COLO668 (cell line): Measurements from ENCODE around the gene CHURC1.

Experiments used
- DNase-seq: peaks from one replicate; lab custom pipeline; 2025; ENCODE audit not compliant: unreplicated experiment; lab: John Stamatoyannopoulos, UW

Gene CHURC1

DNA sequence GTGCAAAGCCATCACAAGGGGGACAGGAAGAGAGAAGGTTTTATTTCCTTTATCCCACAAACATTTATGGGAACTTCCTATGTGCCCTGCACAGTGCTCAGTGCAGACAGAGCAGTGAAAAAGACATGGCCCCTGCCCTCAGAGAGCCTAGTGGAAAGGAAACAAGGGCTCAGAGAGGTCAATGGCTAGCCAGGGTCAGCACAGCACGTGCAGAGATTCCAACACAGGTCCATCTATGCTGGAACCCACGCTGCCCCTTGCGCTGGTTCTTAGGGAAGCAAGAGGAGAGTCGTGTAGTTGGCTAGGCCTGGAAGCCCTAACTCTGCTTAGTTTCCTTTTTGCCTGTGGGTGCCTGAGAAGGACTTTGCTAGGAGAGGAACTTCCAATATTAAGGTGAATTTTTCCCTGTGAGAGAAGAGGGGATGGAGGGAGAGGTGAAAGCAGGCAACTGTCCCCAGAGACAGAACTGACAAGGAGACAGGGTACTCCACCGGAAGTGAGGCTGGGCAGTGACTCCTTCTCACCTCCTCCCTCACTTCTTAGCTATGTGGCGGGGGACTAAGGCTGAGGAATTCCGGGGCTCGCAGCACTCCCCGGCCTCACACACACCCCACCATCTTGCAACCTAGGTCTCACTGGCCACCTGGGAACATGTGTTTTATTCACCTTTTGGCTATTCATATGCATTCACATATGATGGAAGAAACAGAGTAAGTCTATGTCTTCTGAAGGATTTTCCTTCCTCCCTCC, 40.4 kb downstream of the CHURC1 start:
- no peak for DNase-seq

DNA sequence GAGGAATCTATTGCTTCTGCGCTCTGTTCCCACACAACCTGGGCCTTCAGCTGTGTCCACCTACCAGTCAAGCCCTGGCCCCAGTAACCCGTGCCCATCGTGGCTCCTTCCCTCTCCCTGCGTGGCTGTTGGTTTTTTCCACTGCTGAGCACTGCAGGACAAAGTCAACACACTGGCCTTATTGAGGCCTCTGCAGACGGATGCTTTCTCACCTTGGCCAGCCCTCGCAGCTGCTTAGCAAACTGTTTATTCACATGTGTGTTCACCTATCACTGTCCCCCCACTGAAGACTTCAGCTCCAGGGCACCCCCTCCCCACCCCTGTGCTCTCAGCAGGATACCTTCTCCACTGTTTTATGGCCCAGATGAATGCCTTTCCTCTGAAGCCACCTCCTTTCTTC, 41.0 kb downstream of the CHURC1 start:
- DNase-seq = peak; percentile 34

DNA sequence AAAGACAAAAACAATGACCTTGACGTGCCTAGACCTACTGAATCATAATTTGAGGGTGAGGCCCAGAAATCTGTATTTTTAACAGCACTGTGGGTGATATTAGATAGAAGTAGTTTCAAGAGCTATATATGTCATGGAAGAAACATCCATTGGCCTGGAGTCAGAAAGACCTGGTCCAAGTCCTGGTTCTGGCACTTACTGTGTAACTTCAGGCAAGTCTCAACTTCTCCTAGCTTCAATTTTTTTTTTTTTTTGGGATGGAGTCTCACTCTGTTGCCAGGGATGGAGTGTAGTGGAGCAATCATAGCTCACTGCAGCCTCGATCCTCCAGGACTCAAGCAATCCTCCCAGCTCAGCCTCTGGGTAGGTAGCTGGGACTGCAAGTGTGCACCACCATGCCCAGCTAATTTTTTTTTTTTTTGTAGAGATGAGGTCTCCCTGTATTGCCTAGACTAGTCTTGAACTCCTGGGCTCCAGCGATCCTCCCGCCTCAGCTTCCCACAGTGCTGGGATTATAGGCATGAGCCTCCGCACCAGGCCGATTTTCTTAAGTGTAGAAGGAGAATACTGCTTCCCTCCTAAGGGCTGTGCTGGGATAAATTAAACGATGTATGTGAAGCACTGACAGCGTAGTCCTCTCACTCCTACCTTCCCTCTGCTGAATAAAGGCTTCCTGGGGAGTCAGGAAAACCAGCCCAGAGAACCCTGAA, 42.6 kb downstream of the CHURC1 start:
- DNase-seq = no peak

DNA sequence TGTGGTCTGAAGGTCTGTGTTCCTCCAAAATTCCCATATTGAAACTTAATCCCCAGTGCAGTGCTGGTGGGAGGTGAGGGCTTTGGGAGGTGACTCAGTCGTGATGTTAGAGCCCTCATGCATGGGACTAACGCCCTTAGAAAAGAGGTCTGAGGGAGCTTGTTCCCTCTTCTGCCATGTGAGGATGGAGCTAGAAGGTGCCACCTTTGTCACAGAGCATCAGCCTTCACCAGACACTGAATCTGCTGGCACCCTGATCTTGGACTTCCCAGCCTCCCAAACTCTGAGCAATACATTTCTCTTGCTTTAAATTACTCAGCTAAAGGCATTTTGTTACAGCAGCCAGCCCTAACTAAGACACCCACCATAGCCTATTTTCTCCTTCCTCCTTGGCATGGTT, 43.9 kb downstream of the CHURC1 start:
- no peak for DNase-seq

DNA sequence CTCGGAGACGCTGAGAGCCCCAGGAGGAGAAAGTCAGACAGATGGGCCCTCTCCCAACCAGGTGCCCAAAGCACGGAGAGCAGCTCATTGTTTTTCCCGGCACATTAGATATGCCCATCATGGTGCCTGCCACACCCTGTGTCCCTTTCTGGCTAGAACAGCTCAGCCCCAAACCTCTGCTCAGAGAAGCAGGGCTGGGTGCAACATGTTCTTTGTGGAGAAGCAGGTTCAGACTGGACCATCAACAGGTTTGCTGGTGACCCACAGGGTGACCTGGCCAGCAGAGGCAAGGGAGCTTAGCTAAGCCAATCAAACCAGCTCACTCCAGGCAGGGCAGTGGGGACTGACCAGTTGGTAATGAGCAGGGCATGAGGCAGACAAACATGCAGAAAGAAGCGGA, 44.5 kb downstream of the CHURC1 start:
- no peak for DNase-seq

DNA sequence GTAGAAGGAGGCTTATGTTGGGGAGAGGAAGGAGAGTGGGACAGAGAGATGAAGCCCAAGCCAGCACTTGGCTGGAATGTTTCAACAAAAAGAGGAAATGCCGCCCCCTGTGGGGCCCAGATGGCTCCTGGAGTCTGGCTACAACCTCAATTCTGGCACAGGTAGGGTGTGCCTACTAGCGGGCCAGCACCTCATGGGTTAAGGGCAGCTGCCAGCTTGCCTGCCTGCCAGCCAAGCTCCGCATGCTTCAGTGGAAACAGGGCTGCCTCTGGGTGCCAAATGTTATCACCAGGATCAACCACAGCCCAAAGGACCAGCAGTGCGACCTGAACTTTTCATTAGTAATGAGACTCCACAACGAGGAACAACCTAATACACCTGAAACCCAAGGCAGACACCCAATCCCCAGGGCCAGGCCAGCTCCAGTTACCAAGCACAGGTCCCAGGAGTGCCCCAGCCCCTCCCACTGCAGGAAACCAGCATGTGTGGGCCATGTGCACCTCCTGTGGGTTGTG, 46.6 kb downstream of the CHURC1 start:
- DNase-seq = peak; percentile 58

DNA sequence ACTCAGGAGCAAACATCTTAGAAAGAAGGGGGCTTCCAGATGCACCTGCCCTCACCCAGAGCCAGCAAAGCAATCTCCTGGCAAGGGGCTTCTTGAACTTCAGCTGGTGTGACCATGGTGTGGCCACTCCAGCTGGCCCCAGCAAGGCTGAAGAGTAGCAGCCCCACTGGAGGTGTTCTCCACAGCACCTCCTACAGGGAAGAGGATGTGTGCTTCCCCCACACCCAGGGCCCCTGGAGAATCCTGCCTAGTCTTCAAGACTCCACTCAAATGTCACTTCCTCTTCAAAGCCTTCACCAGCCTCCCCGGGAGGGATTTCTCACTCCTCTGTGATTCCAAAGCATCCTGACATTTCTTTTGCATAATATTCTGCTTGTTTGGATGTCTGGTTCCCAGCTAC, 49.4 kb downstream of the CHURC1 start:
- no peak for DNase-seq

DNA sequence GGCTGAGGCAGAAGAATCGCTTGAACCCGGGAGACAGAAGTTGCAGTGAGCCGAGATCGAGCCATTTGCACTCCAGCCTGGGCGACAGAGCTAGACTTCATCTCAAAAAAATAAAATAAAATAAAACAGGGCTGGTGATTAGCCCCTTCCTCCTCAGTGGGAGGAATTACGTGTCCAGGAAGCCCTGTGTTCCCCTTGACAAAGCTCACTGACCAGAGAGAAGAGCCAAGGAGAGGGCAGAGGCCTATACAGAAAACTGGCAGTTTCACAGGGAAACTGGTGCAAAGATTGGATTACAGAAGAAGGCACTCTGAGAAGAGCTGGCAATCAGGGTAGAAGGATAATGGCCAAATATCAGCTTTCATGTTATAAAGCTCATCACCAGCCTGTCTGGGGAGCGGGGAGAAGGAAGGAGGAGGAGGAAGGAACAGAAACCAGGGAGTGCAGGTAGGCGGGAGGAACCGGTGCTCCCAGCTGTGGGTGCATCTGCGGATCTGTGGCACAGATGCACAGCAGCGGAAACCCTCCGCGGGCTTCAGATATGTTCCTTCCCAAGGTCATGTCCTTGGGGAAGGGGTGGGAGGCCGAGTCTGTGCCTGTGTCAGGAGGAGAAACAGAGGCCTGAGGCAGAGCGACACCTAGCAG, 51.2 kb downstream of the CHURC1 start:
- DNase-seq = no peak

DNA sequence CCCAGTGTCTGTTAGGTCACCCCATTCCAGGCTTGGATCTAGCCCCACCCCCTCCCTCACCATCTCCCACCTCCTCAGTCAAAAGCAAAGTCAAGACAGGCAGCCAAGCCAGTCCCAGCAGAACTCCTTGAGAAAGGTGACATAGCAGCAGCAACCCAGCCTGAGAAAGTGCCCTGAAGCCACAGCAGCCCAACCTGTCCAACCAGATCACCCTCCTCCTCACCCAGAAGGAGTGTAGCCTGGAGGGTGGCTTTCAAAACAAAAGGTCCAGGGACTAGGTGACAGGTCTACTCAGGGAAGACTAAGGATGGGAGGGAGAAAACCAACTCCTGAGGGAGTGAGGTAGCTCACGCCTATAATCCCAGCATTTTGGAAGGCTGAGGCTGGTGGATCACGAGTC, 52.7 kb downstream of the CHURC1 start:
- DNase-seq = no peak

DNA sequence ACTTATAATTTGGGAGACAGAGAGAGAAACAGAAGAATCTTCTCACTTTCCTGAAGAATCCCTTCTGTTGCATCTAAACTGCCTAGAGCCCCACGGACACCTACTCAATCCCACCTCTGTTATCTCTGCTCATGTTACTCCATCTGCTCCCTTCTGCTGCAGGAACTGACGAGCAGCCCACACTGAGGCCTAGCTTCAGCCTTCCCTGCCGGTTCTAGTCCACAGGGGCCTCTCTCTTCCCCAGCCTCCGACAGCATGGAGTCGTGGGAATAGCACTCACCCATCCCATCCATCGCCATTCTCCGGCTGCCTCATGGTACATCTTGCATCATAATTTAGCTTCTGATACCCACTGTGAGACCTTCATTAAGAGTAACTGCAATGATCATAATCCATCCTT, 53.9 kb downstream of the CHURC1 start:
- no peak for DNase-seq

DNA sequence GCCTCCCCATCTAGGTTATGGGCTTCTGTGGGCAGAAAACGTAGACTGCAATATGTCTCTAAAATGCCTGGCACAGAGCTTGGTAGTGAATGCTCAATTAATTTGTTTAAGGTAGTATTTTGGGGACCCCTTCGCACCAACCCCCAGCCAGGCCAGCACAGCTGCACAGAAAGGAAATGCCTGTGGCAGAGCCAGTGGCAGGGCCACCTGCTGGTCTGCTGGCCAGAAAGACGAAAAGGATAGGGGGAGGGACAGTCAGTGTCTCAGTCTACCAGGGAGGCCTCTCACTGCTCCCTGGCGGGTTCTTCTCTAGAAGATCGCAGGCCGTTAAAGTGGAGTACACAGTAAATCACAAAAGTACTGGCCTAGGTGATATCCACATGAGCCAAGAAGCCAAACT, 54.4 kb downstream of the CHURC1 start:
- DNase-seq = peak; percentile 21

DNA sequence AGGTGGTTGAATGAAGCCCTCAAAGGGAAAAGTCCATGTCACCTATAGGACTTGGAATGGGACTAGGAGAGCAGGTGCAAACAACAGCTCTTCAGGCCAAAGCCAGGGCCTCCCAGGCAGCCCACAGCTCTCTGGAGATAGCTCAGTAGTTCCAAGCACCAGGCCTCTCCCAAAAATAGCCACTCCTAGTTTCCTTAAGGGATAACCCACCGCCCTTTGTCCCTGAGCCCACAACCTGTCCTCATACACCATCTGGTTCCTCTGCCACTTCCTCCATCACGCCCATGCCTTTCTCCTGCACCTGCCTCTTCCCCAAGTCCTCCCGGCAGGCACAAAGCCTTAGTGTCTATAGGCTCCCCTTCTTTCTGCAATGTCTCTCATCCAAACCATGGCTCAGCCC, 55.8 kb downstream of the CHURC1 start:
- peak; percentile 38 for DNase-seq

DNA sequence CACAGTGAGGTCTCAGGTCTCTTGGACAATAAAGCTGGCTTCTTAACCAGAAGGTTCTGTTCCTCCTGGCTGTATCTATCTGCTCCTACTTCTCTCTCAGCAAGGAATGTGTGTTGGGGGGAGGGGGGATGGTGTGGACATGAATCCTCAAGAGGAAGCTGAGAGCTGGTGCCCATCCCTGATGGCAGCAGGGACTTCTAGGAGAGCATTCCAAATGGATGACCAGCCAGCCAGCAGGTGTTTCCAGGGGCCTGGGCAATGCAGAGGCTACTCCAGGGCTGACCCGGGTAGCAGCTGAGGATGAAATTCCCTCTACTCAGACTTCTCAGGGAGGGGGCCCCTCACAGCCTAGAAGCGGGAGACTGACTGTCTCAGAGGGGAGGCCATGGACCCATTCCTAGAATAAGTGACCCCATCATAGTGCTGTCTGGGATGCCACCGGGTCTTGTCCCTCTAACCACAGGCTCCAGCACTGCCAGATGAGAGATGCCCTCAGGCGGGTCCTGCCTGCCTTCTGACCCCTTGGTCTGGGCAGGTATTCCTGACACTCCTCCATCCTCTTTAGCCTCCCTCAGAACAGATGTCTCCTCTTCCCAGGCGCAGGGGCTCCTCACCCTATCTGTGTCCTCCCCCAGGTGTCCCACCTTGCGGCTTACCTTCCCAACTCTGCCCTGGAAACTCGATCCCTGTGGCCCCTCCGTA, 56.7 kb downstream of the CHURC1 start:
- DNase-seq = peak; percentile 47

DNA sequence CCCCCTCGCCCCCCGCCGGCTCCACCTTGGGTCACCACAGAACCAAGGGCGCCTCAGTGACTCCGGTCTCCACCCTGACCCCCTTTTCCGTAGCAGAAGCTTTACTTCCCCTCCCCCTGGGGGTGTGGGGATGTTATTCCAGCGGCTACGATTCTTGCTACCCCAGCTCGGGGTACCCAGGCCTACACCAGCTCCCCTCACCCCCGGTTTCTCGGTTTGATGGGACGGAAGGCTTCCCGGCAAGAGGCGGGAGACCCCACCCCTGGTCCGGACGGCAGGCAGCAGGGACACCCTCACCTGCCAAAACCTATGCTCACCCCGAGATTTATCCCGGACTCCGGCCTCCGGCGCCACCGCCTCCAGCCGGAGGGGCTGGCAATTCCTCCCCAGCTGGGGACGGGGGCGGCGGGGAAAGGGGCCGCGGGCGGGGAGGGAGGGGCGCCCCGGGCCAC, 57.3 kb downstream of the CHURC1 start:
- DNase-seq = no peak

DNA sequence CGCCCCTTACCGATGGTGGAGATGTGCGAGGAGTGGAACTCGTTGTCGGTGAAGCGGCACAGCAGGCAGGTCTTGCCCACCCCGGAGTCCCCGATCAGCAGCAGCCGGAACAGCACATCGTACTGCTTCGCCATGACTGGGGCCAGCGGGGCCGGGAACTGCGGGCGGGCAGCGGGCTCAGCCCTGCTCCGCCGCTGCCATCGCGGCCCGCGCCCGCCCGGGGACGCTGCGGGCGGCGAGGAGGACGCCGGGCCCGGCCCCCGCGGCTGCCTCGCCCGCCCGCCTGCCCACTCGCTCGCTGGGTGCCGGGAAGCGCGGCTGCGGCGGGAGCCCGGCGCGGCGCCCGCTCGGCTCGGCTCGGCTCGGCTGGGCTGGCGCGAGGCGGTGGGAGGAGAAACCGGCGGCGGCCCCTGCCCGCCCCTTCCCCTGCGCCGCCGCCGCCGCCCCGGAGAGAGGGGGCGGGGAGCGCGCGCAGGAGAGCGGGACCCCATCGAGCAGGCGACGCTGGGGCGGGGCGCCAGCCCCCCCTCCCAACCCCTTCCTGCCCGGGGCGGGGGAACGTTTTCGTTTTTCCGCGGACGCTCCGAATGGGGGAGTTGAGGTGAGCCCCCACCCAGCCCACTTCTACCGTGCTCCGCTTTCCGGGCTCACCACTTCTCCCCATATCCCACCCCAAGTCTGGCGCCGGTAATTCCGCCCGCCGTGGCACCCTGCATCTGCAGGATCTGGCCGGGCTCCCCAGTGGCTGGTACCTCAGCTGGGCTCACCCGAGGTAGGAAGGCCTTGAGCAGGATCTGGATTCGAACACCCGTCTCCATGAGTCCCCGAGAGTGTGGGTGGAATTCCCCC, 57.9 kb downstream of the CHURC1 start, which contains the start of gene RAB15:
Gene RAB15 (minus strand): TSS at position 394 of the 849 bp plus-strand sequence. CDS start 260 bp downstream, at position 134.
- DNase-seq = peak; percentile 76

DNA sequence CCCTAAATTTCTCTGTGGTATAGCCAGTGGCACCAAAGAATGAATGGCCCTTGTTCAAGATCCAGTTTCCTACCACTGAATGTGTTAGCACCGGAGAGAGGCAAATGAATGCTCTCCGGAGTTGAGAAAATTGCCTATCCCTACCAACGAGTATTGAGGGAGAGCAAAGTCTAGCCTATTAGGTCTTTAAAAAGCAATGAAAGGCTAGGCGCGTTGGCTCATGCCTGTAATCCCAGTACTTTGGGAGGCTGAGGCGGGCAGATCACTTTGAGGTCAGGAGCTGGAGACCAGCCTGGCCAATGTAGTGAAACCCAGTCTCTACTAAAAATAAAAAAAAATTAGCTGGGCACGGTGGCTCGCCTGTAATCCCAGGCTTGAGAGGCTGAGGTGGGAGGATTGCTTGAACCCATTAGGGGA, 58.8 kb downstream of the CHURC1 start:
- no peak for DNase-seq

DNA sequence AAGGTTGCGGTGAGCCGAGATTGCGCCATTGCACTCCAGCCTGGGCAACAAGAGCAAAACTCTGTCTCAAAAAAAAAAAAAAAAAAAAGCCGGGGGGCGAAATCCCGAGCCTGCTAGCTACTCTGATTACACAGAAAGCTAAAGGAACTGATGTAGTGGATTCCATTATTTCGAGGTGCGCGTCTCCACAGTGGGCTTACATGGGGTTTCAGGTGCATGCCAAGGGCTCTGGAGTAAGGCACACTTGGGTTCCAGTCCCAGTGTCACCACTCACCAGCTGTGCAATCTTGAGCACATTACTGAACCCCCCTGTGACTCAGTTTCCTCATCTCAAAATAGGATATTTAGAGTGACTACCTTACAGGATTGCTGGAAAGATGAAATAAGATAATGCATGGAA, 59.6 kb downstream of the CHURC1 start:
- DNase-seq = no peak

DNA sequence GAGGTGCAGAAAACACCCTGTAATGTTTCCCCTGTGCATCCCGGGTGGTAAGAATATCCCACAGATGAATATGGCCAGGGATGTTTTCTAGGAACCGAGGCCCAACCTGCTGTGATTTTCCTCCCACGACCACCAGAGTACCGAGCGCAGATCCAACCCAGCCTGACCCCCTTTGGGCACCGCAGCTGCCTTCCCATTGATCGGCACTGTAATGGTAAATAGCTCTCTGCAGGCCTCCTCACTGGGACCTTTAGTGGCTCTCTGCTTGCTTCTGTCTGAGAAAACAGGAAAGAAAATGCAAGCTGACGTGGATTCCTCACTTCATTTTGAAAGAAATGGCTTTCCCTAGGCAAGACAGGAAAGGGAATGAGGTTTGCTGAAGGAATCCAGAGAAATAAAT, 60.3 kb downstream of the CHURC1 start:
- DNase-seq = no peak

DNA sequence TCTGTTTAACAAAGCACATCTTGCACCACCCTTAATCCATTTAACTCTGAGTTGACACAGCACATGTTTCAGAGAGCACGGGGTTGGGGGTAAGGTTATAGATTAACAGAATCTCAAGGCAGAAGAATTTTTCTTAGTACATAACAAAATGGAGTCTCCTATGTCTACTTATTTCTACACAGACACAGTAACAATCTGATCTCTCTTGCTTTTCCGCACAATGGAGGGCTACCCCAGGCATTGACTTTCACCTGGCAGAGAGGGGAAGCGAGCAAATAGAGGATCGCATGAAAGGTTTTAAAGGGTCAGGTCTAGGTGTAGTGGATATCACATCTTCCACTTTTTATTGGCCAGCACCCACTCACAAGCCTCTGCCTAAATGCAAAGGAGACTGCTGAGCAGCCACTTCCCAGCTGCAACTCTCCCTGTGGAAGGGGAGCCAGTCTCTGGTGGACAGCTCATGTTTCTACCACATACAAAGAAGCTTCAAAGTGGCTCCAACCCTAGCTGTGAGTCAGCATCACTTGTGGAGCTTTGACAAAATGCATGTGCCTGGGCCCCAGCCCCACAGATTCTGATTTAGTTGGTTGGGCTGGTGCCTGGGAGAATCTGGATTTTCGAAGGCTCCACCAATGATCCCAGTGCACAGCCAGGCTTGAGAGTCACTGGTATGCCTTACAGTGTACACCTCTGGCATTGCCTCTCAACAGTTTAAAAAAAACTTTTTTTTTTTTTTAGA, 65.2 kb downstream of the CHURC1 start:
- DNase-seq = peak; percentile 27
